ENCODE data around the gene NFIC. TPM values are rescaled to one million over a fixed set of nuclear protein-coding genes. Genes with fewer than 3 reads are reported as not detected.

The NFIC gene
- total RNA-seq, 1 experiment from 2014 or later = 8.0 TPM

DNA sequence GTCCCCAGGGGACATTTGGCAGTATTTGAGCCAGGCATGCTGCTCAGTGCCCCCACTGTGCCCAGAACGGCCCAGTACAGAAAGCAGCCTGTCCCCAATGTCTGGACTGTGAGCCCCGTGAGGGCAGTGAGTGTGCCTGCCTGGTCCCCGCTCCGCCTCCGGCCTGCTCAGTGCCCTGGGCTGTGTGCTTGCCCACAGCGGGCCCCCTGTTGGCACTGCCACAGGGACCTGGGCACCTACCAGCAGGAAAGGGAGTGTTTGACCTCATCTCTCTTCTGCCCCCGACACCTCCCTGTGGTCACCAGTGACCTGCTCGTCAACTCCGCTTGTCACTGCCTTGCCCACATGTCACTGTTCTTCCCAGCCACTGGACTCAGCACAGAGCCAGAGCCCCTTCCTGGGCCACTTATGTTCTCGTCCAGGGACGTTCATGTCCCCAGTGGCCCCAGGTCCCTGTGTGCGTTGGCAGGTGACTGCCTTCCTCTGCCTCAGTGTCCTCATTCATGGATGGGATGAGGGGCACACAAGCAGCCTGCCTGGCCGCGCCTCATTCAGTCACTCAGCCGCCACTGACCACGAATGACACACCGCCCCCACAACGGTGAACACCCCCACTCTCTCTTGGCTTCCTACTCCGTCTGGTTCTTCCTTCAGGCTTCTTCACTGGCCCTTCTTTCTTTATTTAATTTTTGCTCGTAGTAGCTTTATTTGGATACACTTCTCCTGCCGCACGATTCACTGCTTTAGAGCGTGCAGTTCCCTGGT lies 142.6 kb downstream of the NFIC start:
- Histone ChIP-seq H4K20me1 (ENCODE audit: control insufficient read depth, insufficient read depth, insufficient read length) (no peaks in the 10 kb centered on the region), H3K4ac (ENCODE audit: low read depth, low read length) (no peak overlapping the region), H3K9me3 (ENCODE audit: control insufficient read depth, low read depth, low read length) (no peaks in the 10 kb centered on the region), H2BK120ac (ENCODE audit: low read depth, low read length, poor library complexity, severe bottlenecking) (no peak overlapping the region), H3T11ph (ENCODE audit: low read length) (no peak overlapping the region), H4K91ac (ENCODE audit: insufficient read length, low read depth, low read length) (no peak overlapping the region), H2BK20ac (ENCODE audit: low read depth, low read length, poor library complexity, severe bottlenecking) (no peak overlapping the region), H2BK15ac (ENCODE audit: low read depth, low read length) (no peak overlapping the region), H2BK5ac (ENCODE audit: insufficient read length, low read length) (no peak overlapping the region), H3K79me2 (ENCODE audit: insufficient read depth, low read length) (peaks cover 3% of the 10 kb centered on the region; the same call in 1 of the 2 replicates), H4K5ac (ENCODE audit: insufficient read length, low read depth, low read length) (no peak overlapping the region), H3K23ac (ENCODE audit: insufficient read length, low read depth, low read length) (no peak overlapping the region), H2AK5ac (ENCODE audit: insufficient read length, low read length) (no peak overlapping the region), H3K14ac (ENCODE audit: insufficient read depth, low read length) (no peak overlapping the region), H4K8ac (replicated peaks; ENCODE audit: insufficient read length, low read depth, low read length) (no peak overlapping the region), H3K18ac (ENCODE audit: insufficient read length, low read depth, low read length) (no peak overlapping the region), H2AFZ (ENCODE audit: low read length) (no peak overlapping the region), H3K4me2 (ENCODE audit: insufficient read depth, insufficient read length, low read length) (no peak overlapping the region), H3K4me1 (ENCODE audit: insufficient read depth, low read length) (no peaks in the 10 kb centered on the region), H3K27me3 (ENCODE audit: insufficient read depth, low read length) (no peaks in the 10 kb centered on the region), H3K79me1 (ENCODE audit: insufficient read depth, low read depth, low read length, poor library complexity, severe bottlenecking) (no peaks in the 10 kb centered on the region), H3K56ac (ENCODE audit: insufficient read length, low read depth, low read length) (no peak overlapping the region), H3K27ac (ENCODE audit: insufficient read length, low read depth, low read length) (no peak overlapping the region), H2BK12ac (ENCODE audit: insufficient read length, low read depth, low read length) (no peak overlapping the region), H3K23me2 (ENCODE audit: insufficient read length, low read depth, low read length, poor library complexity, severe bottlenecking) (peaks cover 15% of the 10 kb centered on the region), H3K9ac (ENCODE audit: extremely low read depth, insufficient read length, low read length) (no peak overlapping the region)
- peaks cover 16 to 40% of the 10 kb centered on the region in 2 experiments for H3K4me1 Mint-ChIP-seq
- DNase-seq = no peak
- H3K36me3 Mint-ChIP-seq (ENCODE audit: insufficient read depth in 1 of 3, low read depth in 3 of 3) = peaks cover 10 to 34% (median 19%) of the 10 kb centered on the region in 3 experiments; a peak in 6 of 7 replicates
- no peaks in the 10 kb centered on the region for H3K27me3 Mint-ChIP-seq (ENCODE audit: low read depth)
- no peak overlapping the region; a peak in 2 of 5 replicates for H3K4me3 Mint-ChIP-seq
- no CpG with 5 or more reads among the region's 23 CpGs for WGBS (ENCODE audit: extremely low coverage, insufficient read length, low lambda C conversion rate)
- TF ChIP-seq, protein P1, sequence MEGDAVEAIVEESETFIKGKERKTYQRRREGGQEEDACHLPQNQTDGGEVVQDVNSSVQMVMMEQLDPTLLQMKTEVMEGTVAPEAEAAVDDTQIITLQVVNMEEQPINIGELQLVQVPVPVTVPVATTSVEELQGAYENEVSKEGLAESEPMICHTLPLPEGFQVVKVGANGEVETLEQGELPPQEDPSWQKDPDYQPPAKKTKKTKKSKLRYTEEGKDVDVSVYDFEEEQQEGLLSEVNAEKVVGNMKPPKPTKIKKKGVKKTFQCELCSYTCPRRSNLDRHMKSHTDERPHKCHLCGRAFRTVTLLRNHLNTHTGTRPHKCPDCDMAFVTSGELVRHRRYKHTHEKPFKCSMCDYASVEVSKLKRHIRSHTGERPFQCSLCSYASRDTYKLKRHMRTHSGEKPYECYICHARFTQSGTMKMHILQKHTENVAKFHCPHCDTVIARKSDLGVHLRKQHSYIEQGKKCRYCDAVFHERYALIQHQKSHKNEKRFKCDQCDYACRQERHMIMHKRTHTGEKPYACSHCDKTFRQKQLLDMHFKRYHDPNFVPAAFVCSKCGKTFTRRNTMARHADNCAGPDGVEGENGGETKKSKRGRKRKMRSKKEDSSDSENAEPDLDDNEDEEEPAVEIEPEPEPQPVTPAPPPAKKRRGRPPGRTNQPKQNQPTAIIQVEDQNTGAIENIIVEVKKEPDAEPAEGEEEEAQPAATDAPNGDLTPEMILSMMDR (conservative IDR thresholded peaks at IDR 0.05) = no peak
- no peaks in the 10 kb centered on the region; a peak in 1 of 5 replicates for H3K9me3 Mint-ChIP-seq
- peak overlapping the region in 2 of 3 experiments; percentile 18 to 33; a peak in 3 of 7 replicates for H3K27ac Mint-ChIP-seq
